Measurements from ENCODE around the gene TUT7.

GRCh38 chr9:86238861-86239770 lies 115.1 kb downstream of the TUT7 start:
- TF ChIP-seq SUZ12 (IDR thresholded peaks at IDR 0.05; ENCODE audit: extremely low read depth, insufficient read depth, insufficient read length) (no peak), YY1 (IDR thresholded peaks at IDR 0.05; ENCODE audit: insufficient read depth, insufficient read length) (no peak), ZNF274 (IDR thresholded peaks at IDR 0.05; ENCODE audit: low read depth, low read length) (no peak)
